GM19467 (cell line): ENCODE results near the gene ATAD3B.
"Not testable (repeated sequence)": the region's sequence is repeated elsewhere in the genome, so short reads cannot be mapped to it uniquely, and the experiment has no call there.

Source experiments
- ATAC-seq: cut with Tn5 transposase; IDR thresholded peaks from one replicate; pipeline ENCODE4 v1.9.1; 2021; ENCODE audit warnings: mild to moderate bottlenecking, moderate library complexity; ENCODE audit not compliant: unreplicated experiment

Gene ATAD3B

GRCh38 chr1:1509465-1509850 is 37.9 kb downstream of the ATAD3B start:
- not testable (repeated sequence) for ATAC-seq

- no peak for ATAC-seq
Observed at GRCh38 chr1:1510912-1511532, 39.5 kb downstream of the ATAD3B start.

GRCh38 chr1:1511533-1512285 is 40.1 kb downstream of the ATAD3B start, which contains the start of gene ATAD3A:
TSS of gene ATAD3A (plus strand) at chr1:1512162. CDS start at chr1:1512269, 107 bp downstream.
- ATAC-seq, result peak; percentile 78

GRCh38 chr1:1512425-1512824 is 40.9 kb downstream of the ATAD3B start:
- not testable (repeated sequence) for ATAC-seq

- not testable (repeated sequence) for ATAC-seq
Observed at GRCh38 chr1:1513675-1514074, 42.1 kb downstream of the ATAD3B start.

GRCh38 chr1:1514376-1514775 is 42.8 kb downstream of the ATAD3B start:
- ATAC-seq, result not testable (repeated sequence)

- ATAC-seq, result not testable (repeated sequence)
Observed at GRCh38 chr1:1516923-1517322, 45.4 kb downstream of the ATAD3B start.

GRCh38 chr1:1517973-1518620 is 46.5 kb downstream of the ATAD3B start:
- no peak for ATAC-seq

GRCh38 chr1:1518621-1519007 is 47.0 kb downstream of the ATAD3B start:
- ATAC-seq, result not testable (repeated sequence)

- ATAC-seq, result not testable (repeated sequence)
Observed at GRCh38 chr1:1519805-1520505, 48.4 kb downstream of the ATAD3B start.

- no peak for ATAC-seq
Observed at GRCh38 chr1:1521331-1521730, 49.8 kb downstream of the ATAD3B start.

- not testable (repeated sequence) for ATAC-seq
Observed at GRCh38 chr1:1522536-1522935, 51.0 kb downstream of the ATAD3B start.

- not testable (repeated sequence) for ATAC-seq
Observed at GRCh38 chr1:1523226-1523625, 51.7 kb downstream of the ATAD3B start.

- ATAC-seq, result not testable (repeated sequence)
Observed at GRCh38 chr1:1523651-1524050, 52.1 kb downstream of the ATAD3B start.

- not testable (repeated sequence) for ATAC-seq
Observed at GRCh38 chr1:1524750-1525383, 53.3 kb downstream of the ATAD3B start.

- ATAC-seq, result not testable (repeated sequence)
Observed at GRCh38 chr1:1526476-1526875, 54.9 kb downstream of the ATAD3B start.

- ATAC-seq, result no peak
Observed at GRCh38 chr1:1527092-1527816, 55.7 kb downstream of the ATAD3B start.

- no peak for ATAC-seq
Observed at GRCh38 chr1:1528301-1529267, 57.0 kb downstream of the ATAD3B start.

GRCh38 chr1:1529321-1529720 is 57.8 kb downstream of the ATAD3B start:
- ATAC-seq, result no peak
